ENCODE data around the gene PAPSS1.

PAPSS1 gene

DNA sequence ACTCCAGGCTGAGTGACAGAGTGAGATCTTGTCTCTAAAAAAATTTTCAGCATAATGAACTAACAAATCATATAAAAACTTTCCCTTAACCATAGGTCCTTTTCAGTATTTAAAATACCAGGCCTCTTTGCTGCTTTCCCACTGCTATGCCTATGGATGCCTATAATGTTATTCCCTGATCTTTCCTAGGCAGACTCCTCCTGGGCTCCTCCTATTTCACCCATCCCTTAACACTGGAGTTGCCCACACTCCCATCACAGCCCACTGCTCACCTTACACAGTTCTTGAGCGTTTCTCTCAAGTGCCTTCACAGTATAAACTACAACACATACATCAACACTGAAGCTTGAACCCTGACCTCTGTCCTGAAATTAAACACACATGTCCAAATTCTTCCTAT, 31.6 kb downstream of the PAPSS1 start:
- TF ChIP-seq CTCF (IDR thresholded peaks at IDR 0.05): no peak

GRCh38 chr4:107685740-107686139, 34.3 kb downstream of the PAPSS1 start:
- TF ChIP-seq CTCF (IDR thresholded peaks at IDR 0.05): no peak

DNA sequence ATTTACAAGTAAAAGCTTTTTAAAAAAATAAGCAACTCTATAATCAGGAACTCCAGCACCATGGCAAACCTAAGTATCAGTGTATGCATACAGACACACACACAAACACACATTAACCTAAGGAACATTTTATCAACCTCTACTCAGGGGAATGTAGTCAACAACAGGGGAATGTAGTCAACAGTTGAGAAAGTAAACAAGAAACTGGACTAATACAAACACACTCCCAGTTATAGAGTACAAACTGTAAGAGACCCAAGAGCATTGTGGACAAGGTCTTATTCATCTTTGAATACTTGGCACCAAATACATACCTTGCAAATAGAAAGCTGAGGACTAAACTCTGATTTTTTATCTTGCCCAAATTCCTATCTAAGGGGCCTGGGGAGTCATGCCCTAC, 36.2 kb downstream of the PAPSS1 start:
- no peak for TF ChIP-seq CTCF (IDR thresholded peaks at IDR 0.05)

DNA sequence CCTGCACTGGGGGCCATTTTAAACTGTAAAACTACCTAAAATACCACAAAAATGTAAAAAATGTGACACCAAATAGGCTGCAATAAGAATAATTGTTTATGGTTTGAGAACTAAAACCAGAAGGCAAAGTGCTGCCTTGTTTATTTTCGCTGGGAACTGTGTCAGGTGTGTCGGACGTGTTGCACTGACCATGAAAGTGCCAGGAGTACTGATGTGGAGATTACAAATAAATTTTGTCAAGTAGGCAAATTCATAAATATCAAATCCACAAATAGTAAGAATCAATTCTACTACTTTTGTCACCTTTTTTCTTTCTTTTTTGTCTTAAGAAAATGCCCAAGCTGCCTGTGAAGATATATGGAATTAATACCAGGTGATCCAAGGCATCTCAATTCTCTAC, 37.7 kb downstream of the PAPSS1 start:
- no peak for TF ChIP-seq CTCF (IDR thresholded peaks at IDR 0.05)

- TF ChIP-seq CTCF (IDR thresholded peaks at IDR 0.05): no peak
Observed at GRCh38 chr4:107669068-107669467, 51.0 kb downstream of the PAPSS1 start.

GRCh38 chr4:107666134-107666533, 53.9 kb downstream of the PAPSS1 start:
- peak; percentile 52 for TF ChIP-seq CTCF (IDR thresholded peaks at IDR 0.05)

DNA sequence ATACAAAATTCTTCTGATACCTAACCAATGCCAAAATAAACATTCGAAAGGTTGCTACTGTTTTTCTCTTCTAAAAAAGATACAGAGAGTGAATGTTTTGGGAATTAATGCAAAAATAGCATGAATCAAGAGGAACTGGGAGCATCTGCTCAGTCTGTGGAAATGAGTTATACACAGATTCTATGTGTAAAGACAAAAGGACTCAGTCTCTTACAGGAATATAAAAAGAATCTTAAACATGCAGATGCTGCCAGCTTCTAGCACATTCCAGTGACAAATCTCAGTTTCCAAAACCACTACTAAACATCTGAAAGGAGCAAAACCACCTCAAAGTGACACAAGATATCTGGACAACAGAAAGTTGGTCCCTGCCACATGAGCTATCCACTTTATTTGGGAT, 55.0 kb downstream of the PAPSS1 start:
- TF ChIP-seq CTCF (IDR thresholded peaks at IDR 0.05): no peak

All from LNCAP (cell line).